Loucy (cell line): ENCODE results near the gene SMIM12.
A peak's percentile ranks its signal among the peaks of the same experiment; 100 is the strongest.

Experiments used
- H2AFZ ChIP-seq: fragments of 200-600 bp; sonication (generic); 2 replicates; pipeline ENCODE4 v1.6.0; 2016; ENCODE audit warnings: antibody characterized with exemption, mild to moderate bottlenecking, low read length, moderate library complexity
- H3F3A ChIP-seq: fragments of 200-600 bp; 2 replicates; pipeline ENCODE4 v1.6.0; 2016; ENCODE audit warnings: antibody characterized with exemption, low read depth, mild to moderate bottlenecking
- H3K27me3 ChIP-seq: fragments of 200-600 bp; sonication (generic); 2 replicates; pipeline ENCODE4 v1.6.1; 2014; ENCODE audit warnings: low read length, mild to moderate bottlenecking; ENCODE audit not compliant: insufficient read depth, poor library complexity, severe bottlenecking
- H3K36me3 ChIP-seq: fragments of 200-600 bp; sonication (generic); 2 replicates; pipeline ENCODE4 v1.6.1; 2016; ENCODE audit warnings: low read length; ENCODE audit not compliant: insufficient read depth
- H3K4me1 ChIP-seq: fragments of 200-600 bp; sonication (generic); 2 replicates; pipeline ENCODE4 v1.5.1; 2014; ENCODE audit warnings: low read length, mild to moderate bottlenecking; ENCODE audit not compliant: insufficient read depth, poor library complexity, severe bottlenecking
- H3K4me2 ChIP-seq: fragments of 200-600 bp; sonication (generic); 2 replicates; pipeline ENCODE4 v1.6.0; 2014; ENCODE audit warnings: antibody characterized with exemption, low read length, low read depth, mild to moderate bottlenecking; ENCODE audit not compliant: poor library complexity, severe bottlenecking
- H3K4me3 ChIP-seq: fragments of 200-600 bp; sonication (generic); 2 replicates; pipeline ENCODE4 v1.5.1; 2014; ENCODE audit warnings: low read length, mild to moderate bottlenecking, mixed read lengths; ENCODE audit not compliant: poor library complexity, severe bottlenecking
- H3K79me2 ChIP-seq: fragments of 200-600 bp; sonication (generic); 2 replicates; pipeline ENCODE4 v1.6.1; 2014; ENCODE audit warnings: low read length; ENCODE audit not compliant: insufficient read depth
- H3K9ac ChIP-seq: fragments of 200-600 bp; sonication (generic); 2 replicates; pipeline ENCODE4 v1.6.0; 2014; ENCODE audit warnings: mild to moderate bottlenecking, low read depth, low read length, moderate library complexity; ENCODE audit not compliant: poor library complexity, severe bottlenecking
- H3K9me2 ChIP-seq: fragments of 200-600 bp; sonication (generic); replicated peaks from 2 replicates; pipeline ENCODE4 v1.6.1; 2016; ENCODE audit warnings: low read depth, low read length, mixed read lengths
- H3K9me3 ChIP-seq: fragments of 200-600 bp; sonication (generic); 2 replicates; pipeline ENCODE4 v1.6.1; 2014; ENCODE audit warnings: mild to moderate bottlenecking, antibody characterized with exemption, low read length, low read depth; ENCODE audit not compliant: insufficient read depth
- H4K20me1 ChIP-seq: fragments of 200-600 bp; sonication (generic); 2 replicates; pipeline ENCODE4 v1.6.0; 2014; ENCODE audit warnings: antibody characterized with exemption, low read length, mild to moderate bottlenecking; ENCODE audit not compliant: insufficient read depth, poor library complexity, severe bottlenecking
- CTCF ChIP-seq: fragments of 200-600 bp; sonication (generic); conservative IDR thresholded peaks from 2 replicates; pipeline ENCODE4 v1.5.1; 2014; ENCODE audit warnings: mild to moderate bottlenecking, antibody characterized with exemption, low read length
- EZH2phosphoT487 ChIP-seq: fragments of 200-600 bp; IDR thresholded peaks from 2 replicates; pipeline ENCODE4 v1.6.1; 2018; ENCODE audit warnings: antibody characterized with exemption, mild to moderate bottlenecking, moderate library complexity, borderline replicate concordance

SMIM12 gene

GRCh38 chr1:34899906-34900305 is 40.4 kb upstream of the SMIM12 start:
- H3K9me3 ChIP-seq, result no peaks in the 10 kb centered on the region
- H2AFZ ChIP-seq, result no peak overlapping the region
- no peak overlapping the region for H3K4me3 ChIP-seq
- H3K9me2 ChIP-seq, result no peaks in the 10 kb centered on the region
- peaks cover 9% of the 10 kb centered on the region for H3K4me1 ChIP-seq
- H3K4me2 ChIP-seq, result no peak overlapping the region
- no peaks in the 10 kb centered on the region for H3K79me2 ChIP-seq
- no peaks in the 10 kb centered on the region for H3K27me3 ChIP-seq
- H4K20me1 ChIP-seq, result no peaks in the 10 kb centered on the region
- H3K9ac ChIP-seq, result no peak overlapping the region
- no peaks in the 10 kb centered on the region for H3K36me3 ChIP-seq
- no peaks in the 10 kb centered on the region for H3F3A ChIP-seq
- TF ChIP-seq EZH2phosphoT487 (no peak), CTCF (no peak)

- Histone ChIP-seq H3K27me3 (no peaks in the 10 kb centered on the region), H3K79me2 (no peaks in the 10 kb centered on the region), H4K20me1 (no peaks in the 10 kb centered on the region), H3K4me1 (peaks cover 9% of the 10 kb centered on the region), H3K4me2 (no peak overlapping the region), H3K4me3 (no peak overlapping the region), H3K36me3 (no peaks in the 10 kb centered on the region), H3K9me3 (no peaks in the 10 kb centered on the region), H3K9me2 (no peaks in the 10 kb centered on the region), H2AFZ (no peak overlapping the region), H3F3A (no peaks in the 10 kb centered on the region), H3K9ac (no peak overlapping the region)
- TF ChIP-seq EZH2phosphoT487 (no peak), CTCF (no peak)
Observed at GRCh38 chr1:34899471-34899870, 39.9 kb upstream of the SMIM12 start.

- no peaks in the 10 kb centered on the region for H4K20me1 ChIP-seq
- no peak overlapping the region for H3K4me3 ChIP-seq
- no peaks in the 10 kb centered on the region for H3K9me2 ChIP-seq
- peaks cover 9% of the 10 kb centered on the region for H3K4me1 ChIP-seq
- no peaks in the 10 kb centered on the region for H3K9me3 ChIP-seq
- 0 out of 2 replicates have a peak overlapping the region, but pooled peaks have one; percentile 10 for H2AFZ ChIP-seq
- H3F3A ChIP-seq, result no peaks in the 10 kb centered on the region
- TF ChIP-seq EZH2phosphoT487 (no peak), CTCF (no peak)
- no peaks in the 10 kb centered on the region for H3K79me2 ChIP-seq
- no peaks in the 10 kb centered on the region for H3K36me3 ChIP-seq
- H3K9ac ChIP-seq, result no peak overlapping the region
- no peak overlapping the region for H3K4me2 ChIP-seq
- no peaks in the 10 kb centered on the region for H3K27me3 ChIP-seq
Observed at GRCh38 chr1:34898330-34898761, 38.8 kb upstream of the SMIM12 start.
